ENCODE data around the gene SLC7A7. TPM values are rescaled to one million over a fixed set of nuclear protein-coding genes. Genes with fewer than 3 reads are reported as not detected.
A peak's percentile ranks its signal among the peaks of the same experiment; 100 is the strongest.
"Not testable (repeated sequence)": the region's sequence is repeated elsewhere in the genome, so short reads cannot be mapped to it uniquely, and the experiment has no call there.

The SLC7A7 gene
- total and polyA plus RNA-seq, 5 donors from 2014 or later = 0.21 to 0.61 (median 0.50) TPM; not detected in 1

- Histone ChIP-seq H3K27ac (ENCODE audit: insufficient read depth, low read length, poor library complexity, severe bottlenecking) (peak overlapping the region; percentile 65), H3K4me1 (ENCODE audit: control insufficient read depth, insufficient read depth, low read length, poor library complexity, severe bottlenecking) (peaks cover 13% of the 10 kb centered on the region), H3K9me3 (ENCODE audit: control insufficient read depth in 2 of 2, low read length in 2 of 2) (peaks cover 0 to 1% of the 10 kb centered on the region in 2 experiments), H3K27me3 (ENCODE audit: control insufficient read depth, insufficient read depth, low read length) (no peaks in the 10 kb centered on the region), H3K36me3 (ENCODE audit: control insufficient read depth, insufficient read depth, low read length) (no peaks in the 10 kb centered on the region), H3K4me3 (ENCODE audit: low read depth, low read length) (peak overlapping the region; percentile 81)
- peak; percentile 86 to 88 for ATAC-seq (ENCODE audit: low read depth in 2 of 2)
- DNase-seq = peak; percentile 78 to 87 (median 84)
- Mint-ChIP-seq H3K4me3 (peak overlapping the region; percentile 82 to 94 (median 87)), H3K27me3 (peaks cover 2% of the 10 kb centered on the region), H3K36me3 (no peaks in the 10 kb centered on the region), H3K9me3 (peaks cover 0 to 2% (median 0%) of the 10 kb centered on the region in 7 donors), H3K27ac (peak overlapping the region; percentile 45 to 80 (median 75)), H3K4me1 (peaks cover 2 to 23% (median 15%) of the 10 kb centered on the region in 4 donors)
Measured at GRCh38 chr14:22852940-22853767, 37.9 kb upstream of the SLC7A7 start.

GRCh38 chr14:22852599-22852939 is 37.3 kb upstream of the SLC7A7 start:
- H3K4me3 Mint-ChIP-seq = peak overlapping the region in 1 of 4 donors; percentile 82
- ATAC-seq (ENCODE audit: low read depth in 2 of 2) = no peak
- peaks cover 0 to 19% (median 13%) of the 10 kb centered on the region in 4 donors for H3K4me1 Mint-ChIP-seq
- Histone ChIP-seq H3K4me3 (ENCODE audit: low read depth, low read length) (no peak overlapping the region), H3K27me3 (ENCODE audit: control insufficient read depth, insufficient read depth, low read length) (no peaks in the 10 kb centered on the region), H3K9me3 (ENCODE audit: control insufficient read depth in 2 of 2, low read length in 2 of 2) (peaks cover 0 to 1% of the 10 kb centered on the region in 2 experiments), H3K36me3 (ENCODE audit: control insufficient read depth, insufficient read depth, low read length) (no peaks in the 10 kb centered on the region), H3K27ac (ENCODE audit: insufficient read depth, low read length, poor library complexity, severe bottlenecking) (no peak overlapping the region), H3K4me1 (ENCODE audit: control insufficient read depth, insufficient read depth, low read length, poor library complexity, severe bottlenecking) (peaks cover 10% of the 10 kb centered on the region)
- no peaks in the 10 kb centered on the region for H3K36me3 Mint-ChIP-seq
- peak overlapping the region in 2 of 3 donors; percentile 75 to 80 for H3K27ac Mint-ChIP-seq
- no peak for DNase-seq
- peaks cover 0 to 2% (median 0%) of the 10 kb centered on the region in 7 donors for H3K9me3 Mint-ChIP-seq
- H3K27me3 Mint-ChIP-seq = no peaks in the 10 kb centered on the region

GRCh38 chr14:22852178-22852577 is 36.9 kb upstream of the SLC7A7 start:
- not testable (repeated sequence) for H3K4me3 Mint-ChIP-seq; ATAC-seq (ENCODE audit: low read depth in 2 of 2)

GRCh38 chr14:22850944-22851764 is 35.9 kb upstream of the SLC7A7 start:
- no peaks in the 10 kb centered on the region for H3K36me3 Mint-ChIP-seq
- ATAC-seq (ENCODE audit: low read depth in 2 of 2) = no peak
- H3K27me3 Mint-ChIP-seq = peaks cover 4% of the 10 kb centered on the region
- Histone ChIP-seq H3K27ac (ENCODE audit: insufficient read depth, low read length, poor library complexity, severe bottlenecking) (no peak overlapping the region), H3K27me3 (ENCODE audit: control insufficient read depth, insufficient read depth, low read length) (no peaks in the 10 kb centered on the region), H3K4me3 (ENCODE audit: low read depth, low read length) (no peak overlapping the region), H3K9me3 (ENCODE audit: control insufficient read depth in 2 of 2, low read length in 2 of 2) (no peaks in the 10 kb centered on the region), H3K4me1 (ENCODE audit: control insufficient read depth, insufficient read depth, low read length, poor library complexity, severe bottlenecking) (peaks cover 10% of the 10 kb centered on the region), H3K36me3 (ENCODE audit: control insufficient read depth, insufficient read depth, low read length) (no peaks in the 10 kb centered on the region)
- H3K27ac Mint-ChIP-seq = no peak overlapping the region
- peaks cover 0 to 2% (median 0%) of the 10 kb centered on the region in 7 donors for H3K9me3 Mint-ChIP-seq
- H3K4me3 Mint-ChIP-seq = no peak overlapping the region
- DNase-seq = peak in 1 of 3 donors; percentile 38
- peaks cover 0 to 15% (median 8%) of the 10 kb centered on the region in 4 donors for H3K4me1 Mint-ChIP-seq

More at GRCh38 chr14:22852178-22852577, 36.9 kb upstream of the SLC7A7 start:
- DNase-seq; H3K36me3 ChIP-seq (ENCODE audit: control insufficient read depth, insufficient read depth, low read length); H3K27me3 Mint-ChIP-seq; H3K4me1 ChIP-seq (ENCODE audit: control insufficient read depth, insufficient read depth, low read length, poor library complexity, severe bottlenecking); H3K36me3 Mint-ChIP-seq; H3K27me3 ChIP-seq (ENCODE audit: control insufficient read depth, insufficient read depth, low read length); H3K27ac Mint-ChIP-seq; H3K9me3 Mint-ChIP-seq; H3K4me3 ChIP-seq (ENCODE audit: low read depth, low read length); H3K27ac ChIP-seq (ENCODE audit: insufficient read depth, low read length, poor library complexity, severe bottlenecking); H3K9me3 ChIP-seq (ENCODE audit: control insufficient read depth in 2 of 2, low read length in 2 of 2): not testable (repeated sequence)
- peaks cover 0 to 19% (median 11%) of the 10 kb centered on the region in 4 donors for H3K4me1 Mint-ChIP-seq

GRCh38 chr14:22849212-22849819 is 34.1 kb upstream of the SLC7A7 start:
- Histone ChIP-seq H3K4me1 (ENCODE audit: control insufficient read depth, insufficient read depth, low read length, poor library complexity, severe bottlenecking) (peaks cover 10% of the 10 kb centered on the region), H3K36me3 (ENCODE audit: control insufficient read depth, insufficient read depth, low read length) (no peaks in the 10 kb centered on the region), H3K4me3 (ENCODE audit: low read depth, low read length) (no peak overlapping the region), H3K27ac (ENCODE audit: insufficient read depth, low read length, poor library complexity, severe bottlenecking) (no peak overlapping the region), H3K9me3 (ENCODE audit: control insufficient read depth in 2 of 2, low read length in 2 of 2) (no peaks in the 10 kb centered on the region), H3K27me3 (ENCODE audit: control insufficient read depth, insufficient read depth, low read length) (no peaks in the 10 kb centered on the region)
- Mint-ChIP-seq H3K9me3 (peaks cover 0 to 2% (median 0%) of the 10 kb centered on the region in 7 donors), H3K36me3 (no peaks in the 10 kb centered on the region), H3K27ac (no peak overlapping the region), H3K4me3 (no peak overlapping the region), H3K27me3 (peaks cover 13% of the 10 kb centered on the region), H3K4me1 (peaks cover 0 to 12% (median 5%) of the 10 kb centered on the region in 4 donors)
- ATAC-seq (ENCODE audit: low read depth in 2 of 2) (no peak), DNase-seq (no peak)

GRCh38 chr14:22848351-22849164 is 33.3 kb upstream of the SLC7A7 start:
- ATAC-seq (ENCODE audit: low read depth in 2 of 2) = no peak
- no peaks in the 10 kb centered on the region for H3K36me3 Mint-ChIP-seq
- Histone ChIP-seq H3K27me3 (ENCODE audit: control insufficient read depth, insufficient read depth, low read length) (no peaks in the 10 kb centered on the region), H3K36me3 (ENCODE audit: control insufficient read depth, insufficient read depth, low read length) (no peaks in the 10 kb centered on the region), H3K4me3 (ENCODE audit: low read depth, low read length) (no peak overlapping the region), H3K4me1 (ENCODE audit: control insufficient read depth, insufficient read depth, low read length, poor library complexity, severe bottlenecking) (peaks cover 9% of the 10 kb centered on the region), H3K9me3 (ENCODE audit: control insufficient read depth in 2 of 2, low read length in 2 of 2) (no peaks in the 10 kb centered on the region), H3K27ac (ENCODE audit: insufficient read depth, low read length, poor library complexity, severe bottlenecking) (no peak overlapping the region)
- peaks cover 0 to 9% (median 4%) of the 10 kb centered on the region in 4 donors for H3K4me1 Mint-ChIP-seq
- H3K9me3 Mint-ChIP-seq = peaks cover 0 to 2% (median 0%) of the 10 kb centered on the region in 7 donors
- H3K27me3 Mint-ChIP-seq = peaks cover 16% of the 10 kb centered on the region
- H3K27ac Mint-ChIP-seq = peak overlapping the region in 2 of 3 donors; percentile 5 to 56
- no peak overlapping the region for H3K4me3 Mint-ChIP-seq
- no peak for DNase-seq
